Neural cell (in vitro differentiated cells): ENCODE measurements around the gene PLP2. TPM values are rescaled to one million over a fixed set of nuclear protein-coding genes. Genes with fewer than 3 reads are reported as not detected.

Experiments
- H2AFZ ChIP-seq: fragments of 200-600, 300-800 bp; sonication (generic), shearing (Covaris generic); 2 replicates; pipeline ENCODE4 v1.6.0; 2014; ENCODE audit warnings: low read depth, mild to moderate bottlenecking, antibody characterized with exemption, low read length, moderate library complexity
- H3F3A ChIP-seq: fragments of 200-600 bp; shearing (Covaris generic); 2 replicates; pipeline ENCODE4 v1.6.1; 2016; ENCODE audit warnings: mild to moderate bottlenecking, moderate library complexity, mixed read lengths, antibody characterized with exemption, low read length; ENCODE audit not compliant: insufficient read depth, poor library complexity, severe bottlenecking
- H3K27ac ChIP-seq: fragments of 200-600, 300-800 bp; sonication (generic), shearing (Covaris generic); 2 replicates; pipeline ENCODE4 v1.5.1; 2014; ENCODE audit warnings: mild to moderate bottlenecking, low read length, moderate library complexity
- H3K27me3 ChIP-seq: fragments of 300-800, 200-600 bp; sonication (generic), shearing (Covaris generic); 2 replicates; pipeline ENCODE4 v1.6.0; 2014; ENCODE audit warnings: mild to moderate bottlenecking, low read depth, low read length, moderate library complexity; ENCODE audit not compliant: insufficient read depth
- H3K36me3 ChIP-seq: fragments of 300-800, 200-600 bp; sonication (generic), shearing (Covaris generic); 2 replicates; pipeline ENCODE4 v1.5.1; 2014; ENCODE audit warnings: mild to moderate bottlenecking, antibody characterized with exemption, low read length, moderate library complexity; ENCODE audit not compliant: insufficient read depth
- H3K4me2 ChIP-seq: fragments of 300-800, 200-600 bp; sonication (generic), shearing (Covaris generic); 2 replicates; pipeline ENCODE4 v1.6.0; 2014; ENCODE audit warnings: mild to moderate bottlenecking, low read length
- H3K4me3 ChIP-seq: fragments of 300-800, 200-600 bp; sonication (generic), shearing (Covaris generic); 2 replicates; pipeline ENCODE4 v1.5.1; 2014; ENCODE audit warnings: mild to moderate bottlenecking, low read length, moderate library complexity
- H3K79me2 ChIP-seq: fragments of 200-600 bp; shearing (Covaris generic); replicated peaks from 2 replicates; pipeline ENCODE4 v1.6.0; 2014; ENCODE audit warnings: mild to moderate bottlenecking, low read length, moderate library complexity; ENCODE audit not compliant: insufficient read depth
- H3K9ac ChIP-seq: fragments of 300-800, 200-600 bp; sonication (generic), shearing (Covaris generic); 2 replicates; pipeline ENCODE4 v1.6.1; 2016; ENCODE audit warnings: mild to moderate bottlenecking, low read length, mixed read lengths
- H3K9me2 ChIP-seq: fragments of 200-600 bp; shearing (Covaris generic); 2 replicates; pipeline ENCODE4 v1.6.1; 2016; ENCODE audit warnings: mild to moderate bottlenecking, low read length, mixed read lengths; ENCODE audit not compliant: insufficient read depth
- H3K9me3 ChIP-seq: fragments of 200-600, 300-800 bp; sonication (generic), shearing (Covaris generic); 2 replicates; pipeline ENCODE4 v1.6.1; 2016; ENCODE audit warnings: mild to moderate bottlenecking, mixed run types, low read length, moderate library complexity, mixed read lengths
- H4K20me1 ChIP-seq: fragments of 200-600 bp; shearing (Covaris generic); 2 replicates; pipeline ENCODE4 v1.6.1; 2016; ENCODE audit warnings: mild to moderate bottlenecking, mixed run types; ENCODE audit not compliant: insufficient read depth
- CTCF ChIP-seq: fragments of 450-650 bp; IDR thresholded peaks from 2 replicates; pipeline ENCODE4 v1.5.1; 2014; ENCODE audit warnings: antibody characterized with exemption, mild to moderate bottlenecking, moderate library complexity; ENCODE audit not compliant: poor library complexity, severe bottlenecking
- EP300 ChIP-seq: fragments of 450-650 bp; conservative IDR thresholded peaks from 2 replicates; pipeline ENCODE4 v1.6.1; 2014; ENCODE audit warnings: antibody characterized with exemption, mild to moderate bottlenecking, moderate library complexity; ENCODE audit not compliant: poor library complexity, severe bottlenecking
- EZH2 ChIP-seq: fragments of 200-600, 300-800 bp; shearing (Covaris generic), sonication (generic); IDR thresholded peaks from 2 replicates; pipeline ENCODE4 v1.6.1; 2014; ENCODE audit warnings: antibody characterized with exemption, low read length, borderline replicate concordance, mild to moderate bottlenecking; ENCODE audit not compliant: insufficient read depth, poor library complexity, severe bottlenecking
- MXI1 ChIP-seq: fragments of 450-650 bp; conservative IDR thresholded peaks from 2 replicates; pipeline ENCODE4 v1.6.1; 2014; ENCODE audit warnings: antibody characterized with exemption, mild to moderate bottlenecking; ENCODE audit not compliant: poor library complexity, severe bottlenecking
- POLR2AphosphoS5 ChIP-seq: IDR thresholded peaks from 2 replicates; pipeline ENCODE4 v1.6.1; 2012
- RAD21 ChIP-seq: fragments of 450-650 bp; conservative IDR thresholded peaks from 2 replicates; pipeline ENCODE4 v1.6.1; 2014; ENCODE audit warnings: antibody characterized with exemption, mild to moderate bottlenecking, moderate library complexity
- SMC3 ChIP-seq: fragments of 450-650 bp; conservative IDR thresholded peaks from 2 replicates; pipeline ENCODE4 v1.6.1; 2014; ENCODE audit warnings: antibody characterized with exemption, mild to moderate bottlenecking, moderate library complexity; ENCODE audit not compliant: poor library complexity
- TAF1 ChIP-seq: IDR thresholded peaks from 2 replicates; pipeline ENCODE4 v1.6.1; 2012; ENCODE audit warnings: low read depth
- polyA plus RNA-seq: library from polyadenylated mRNA; depleted of rRNA; stranded (reverse); fragments of >200 nt; gene quantifications from 2 replicates; pipeline ENCODE4 v1.2.3, GENCODE V29; 2014

Gene PLP2
- polyA plus RNA-seq, 1 donor from 2014 or later = not detected

- TF ChIP-seq POLR2AphosphoS5 = no peak
- no peak for TF ChIP-seq EZH2
- no peak for TF ChIP-seq EP300
- TF ChIP-seq TAF1 = no peak
- no peak for TF ChIP-seq CTCF
- TF ChIP-seq RAD21 = no peak
- Histone ChIP-seq H3K79me2 (no peaks in the 10 kb centered on the region), H3K9me3 (no peaks in the 10 kb centered on the region), H3K27me3 (peaks cover 22% of the 10 kb centered on the region), H3K4me2 (no peak overlapping the region), H3K4me3 (no peak overlapping the region), H3K36me3 (no peaks in the 10 kb centered on the region), H3K27ac (no peak overlapping the region), H3K9me2 (no peaks in the 10 kb centered on the region), H3F3A (no peaks in the 10 kb centered on the region), H4K20me1 (no peaks in the 10 kb centered on the region), H3K9ac (no peak overlapping the region), H2AFZ (no peak overlapping the region)
Measured at GRCh38 chrX:49175435-49176274, 4.0 kb downstream of the PLP2 start.

GRCh38 chrX:49176421-49177326, 5.0 kb downstream of the PLP2 start:
- Histone ChIP-seq H3K36me3 (no peaks in the 10 kb centered on the region), H3K4me3 (no peak overlapping the region), H3K9ac (no peak overlapping the region), H3K9me3 (no peaks in the 10 kb centered on the region), H3K27me3 (peaks cover 17% of the 10 kb centered on the region), H3F3A (no peaks in the 10 kb centered on the region), H3K9me2 (no peaks in the 10 kb centered on the region), H4K20me1 (no peaks in the 10 kb centered on the region), H3K4me2 (no peak overlapping the region), H3K79me2 (no peaks in the 10 kb centered on the region), H3K27ac (no peak overlapping the region), H2AFZ (no peak overlapping the region)
- TF ChIP-seq POLR2AphosphoS5 = no peak
- TF ChIP-seq CTCF = no peak
- TF ChIP-seq TAF1 = no peak
- no peak for TF ChIP-seq MXI1
- TF ChIP-seq SMC3 = no peak
- no peak for TF ChIP-seq EP300
